Activated T-helper 1 cell treated with anti-CD3 and anti-CD28 coated beads, Interleukin-2, amount 50 U/mL, for 16 hours (primary cell): ENCODE data around the gene INHBE.
"Not testable (repeated sequence)": the region's sequence is repeated elsewhere in the genome, so short reads cannot be mapped to it uniquely, and the experiment has no call there.

Experiments
- DNase-seq, 2 donors: peaks; one replicate each; pipeline ENCODE4 v3.0.0-alpha.2; 2020; ENCODE audit warnings: low read depth in 1 of 2, low spot score in 1 of 2

INHBE gene

GRCh38 chr12:57475271-57476161 lies 20.4 kb downstream of the INHBE start:
- DNase-seq: no peak

DNA sequence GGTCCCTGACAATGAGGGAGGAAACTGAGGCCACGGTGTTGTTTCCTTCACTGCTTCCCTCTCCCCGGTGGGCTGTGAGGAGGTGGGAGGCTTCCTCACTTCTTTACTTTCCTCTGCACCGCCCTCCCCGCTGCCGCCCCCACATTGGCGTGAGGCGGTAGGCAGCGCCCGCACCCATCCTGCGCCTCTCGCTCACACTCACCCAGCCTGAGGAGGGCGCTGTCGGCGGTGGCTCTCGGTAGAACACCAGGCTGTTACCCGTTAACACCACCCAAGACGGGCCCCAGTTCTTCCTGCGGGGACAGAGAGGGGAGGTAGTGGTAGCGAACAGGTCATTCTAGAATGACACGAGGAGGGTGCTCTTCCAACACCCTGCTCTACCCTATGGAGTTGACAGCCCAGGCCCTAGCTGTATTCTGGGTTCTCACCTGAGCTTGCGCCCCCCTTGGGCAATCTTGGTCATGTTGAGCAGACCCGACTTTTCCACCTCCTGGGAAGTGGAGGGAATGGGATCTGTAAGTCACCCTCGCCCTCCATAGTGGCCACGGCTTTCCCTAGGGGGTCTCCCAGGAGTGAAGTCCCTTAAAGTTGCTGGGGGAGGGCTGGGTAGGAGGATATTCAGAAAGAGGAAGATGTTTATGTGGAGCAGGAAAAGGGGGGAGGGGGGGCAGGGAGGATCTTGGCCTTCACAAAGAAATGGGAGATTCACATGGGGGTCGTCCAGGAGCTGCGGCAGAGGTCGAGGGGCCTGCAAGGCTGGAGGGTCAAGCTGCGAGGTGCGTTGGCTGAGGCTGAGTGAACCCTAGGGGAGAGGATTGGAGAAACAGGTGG lies 21.3 kb downstream of the INHBE start:
- peak in 1 of 2 donors; percentile 56 for DNase-seq

GRCh38 chr12:57476993-57477709 lies 22.0 kb downstream of the INHBE start:
- no peak for DNase-seq

GRCh38 chr12:57477710-57478681 lies 22.9 kb downstream of the INHBE start:
- DNase-seq: no peak

DNA sequence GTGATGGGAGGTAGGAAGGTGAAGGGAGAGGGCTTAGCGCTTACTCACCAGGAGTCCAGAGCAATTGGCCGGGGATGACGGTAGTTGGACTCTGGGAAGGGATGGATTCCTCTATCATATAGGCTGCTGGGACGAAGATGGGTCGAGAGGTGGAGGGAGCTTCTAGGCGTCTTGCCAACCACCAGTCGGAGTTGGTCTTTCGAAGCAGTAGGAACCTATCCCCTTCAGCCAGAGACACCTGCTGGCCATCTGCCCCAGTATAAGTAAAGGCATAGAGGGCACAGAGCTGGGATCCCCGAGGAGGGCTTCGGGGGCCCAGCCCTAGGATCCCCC lies 23.9 kb downstream of the INHBE start:
- no peak for DNase-seq

DNA sequence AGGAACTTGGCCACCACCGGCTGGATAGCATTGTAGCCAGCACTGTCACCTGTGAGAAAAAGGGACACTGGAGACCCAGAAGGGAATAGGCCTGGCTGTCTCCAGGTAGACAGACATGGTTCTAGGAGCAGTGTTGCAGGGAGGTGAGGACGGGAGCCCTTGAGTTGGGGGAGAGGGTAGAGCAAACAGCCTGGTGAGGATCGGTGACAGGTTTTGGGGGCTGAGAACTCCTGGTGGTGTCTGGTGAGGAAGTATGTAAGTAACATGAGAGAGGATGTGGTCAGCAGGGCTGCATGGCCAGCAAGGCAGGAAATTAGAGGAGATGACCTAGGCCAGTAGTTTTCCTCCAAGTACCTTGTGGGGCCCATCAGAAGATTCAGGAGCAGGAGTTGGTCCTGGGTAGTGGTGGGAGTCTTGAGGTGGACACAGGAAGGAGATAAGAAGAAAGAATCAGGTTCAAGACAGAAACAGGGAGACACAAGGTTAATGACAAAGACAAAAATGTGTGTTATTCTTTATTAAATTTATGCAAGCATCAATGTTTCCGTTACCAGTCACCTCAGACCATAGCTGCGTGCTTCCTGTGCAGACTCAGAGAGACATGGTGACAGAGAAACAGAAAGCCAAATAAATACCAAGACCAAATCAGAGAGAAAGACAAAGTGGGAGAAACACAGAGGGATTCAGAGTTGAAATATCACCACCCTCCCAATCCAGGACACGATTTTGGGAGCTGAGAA lies 24.4 kb downstream of the INHBE start, which contains the start of gene ARHGAP9:
Gene ARHGAP9, minus strand, starts transcription at position 491 of the 740 bp plus-strand sequence. Its CDS starts 460 bp downstream, at position 31.
- no peak for DNase-seq

DNA sequence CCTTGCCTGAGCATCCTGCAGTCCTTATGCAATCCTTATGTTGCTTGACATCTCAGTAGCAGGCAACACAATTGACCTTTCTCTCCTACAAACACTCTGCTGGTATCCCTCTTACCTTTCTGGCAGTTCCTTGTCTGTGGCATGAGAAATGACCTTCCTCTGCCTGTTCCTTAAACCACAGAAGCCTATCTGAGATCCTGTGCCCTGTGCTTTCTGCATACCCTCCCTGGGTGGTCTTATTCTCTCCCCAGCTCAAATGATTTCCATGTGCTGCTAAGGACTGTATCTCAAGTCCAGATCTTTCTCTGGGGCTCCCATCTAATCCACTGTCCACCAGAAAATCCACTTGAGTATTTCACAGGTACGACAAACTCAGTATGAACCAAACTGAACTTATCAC lies 26.6 kb downstream of the INHBE start:
- DNase-seq: no peak

DNA sequence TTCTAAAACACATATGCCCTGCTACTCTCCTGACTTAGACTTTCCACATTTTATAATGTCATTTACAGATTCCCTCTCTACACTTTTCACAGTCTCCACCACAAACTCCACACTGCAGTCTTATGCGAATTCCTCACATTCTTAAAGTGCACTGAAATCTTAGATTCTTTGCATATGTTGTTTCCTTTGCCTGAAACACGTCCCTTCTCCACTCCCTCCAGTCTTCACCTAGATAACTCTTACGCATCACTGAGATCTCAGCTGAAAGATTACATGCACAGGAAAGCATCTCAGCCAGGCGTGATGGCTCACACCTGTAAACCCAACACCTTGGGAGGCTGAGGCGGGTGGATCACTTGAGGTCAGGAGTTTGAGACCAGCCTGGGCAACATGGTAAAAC lies 28.4 kb downstream of the INHBE start:
- DNase-seq: no peak

DNA sequence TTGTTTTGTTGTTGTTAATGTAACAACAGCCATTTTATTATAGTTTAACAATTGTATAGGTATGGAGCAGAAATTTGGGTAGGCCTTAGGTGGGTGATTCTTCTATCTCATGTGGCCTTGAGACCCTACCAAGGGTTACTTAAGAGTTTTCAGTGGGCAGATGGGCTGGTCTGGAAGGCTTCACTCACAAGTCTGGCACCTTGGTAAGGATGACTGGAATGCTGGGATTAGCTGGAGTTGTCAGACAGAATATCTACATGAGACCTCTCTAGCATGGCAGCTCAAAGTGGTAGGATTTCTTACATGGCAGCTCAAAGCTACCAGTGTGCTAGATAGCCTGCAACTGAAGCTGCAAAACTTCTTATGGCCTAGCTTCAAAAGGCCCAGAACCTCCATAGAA lies 30.6 kb downstream of the INHBE start:
- no peak for DNase-seq

DNA sequence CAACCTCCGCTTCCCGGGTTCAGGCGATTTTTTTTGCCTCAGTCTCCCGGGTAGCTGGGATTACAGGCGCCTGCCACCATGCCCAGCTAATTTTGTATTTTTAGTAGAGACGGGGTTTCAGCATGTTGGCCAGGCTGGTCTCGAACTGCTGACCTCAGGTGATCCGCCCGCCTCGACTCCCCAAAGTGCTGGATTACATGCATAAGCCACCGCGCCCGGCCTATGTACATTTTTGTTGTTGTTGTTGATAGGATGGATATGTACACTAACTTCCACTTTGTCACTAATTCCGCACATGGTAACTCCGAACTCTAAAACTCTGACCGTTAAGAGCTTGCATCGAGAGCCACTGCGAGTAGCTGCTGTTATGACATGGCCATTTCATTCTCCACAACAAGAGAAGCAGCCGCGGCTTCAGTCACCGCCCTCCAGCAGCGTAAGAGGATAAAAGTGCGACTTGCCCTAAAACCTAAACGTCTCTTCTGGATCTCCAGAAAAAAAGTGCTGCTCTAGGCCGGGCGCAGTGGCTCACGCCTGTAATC lies 32.0 kb downstream of the INHBE start:
- no peak for DNase-seq

- peak; percentile 79 to 89 for DNase-seq
Measured at GRCh38 chr12:57487597-57488401, 32.7 kb downstream of the INHBE start, which contains the start of gene MARS1. Gene MARS1, plus strand, starts transcription at chr12:57488068. Its CDS starts 23 bp downstream, at chr12:57488091.

- DNase-seq: no peak
Measured at GRCh38 chr12:57488402-57489156, 33.5 kb downstream of the INHBE start.

- no peak for DNase-seq
Measured at GRCh38 chr12:57489157-57489641, 34.1 kb downstream of the INHBE start.

DNA sequence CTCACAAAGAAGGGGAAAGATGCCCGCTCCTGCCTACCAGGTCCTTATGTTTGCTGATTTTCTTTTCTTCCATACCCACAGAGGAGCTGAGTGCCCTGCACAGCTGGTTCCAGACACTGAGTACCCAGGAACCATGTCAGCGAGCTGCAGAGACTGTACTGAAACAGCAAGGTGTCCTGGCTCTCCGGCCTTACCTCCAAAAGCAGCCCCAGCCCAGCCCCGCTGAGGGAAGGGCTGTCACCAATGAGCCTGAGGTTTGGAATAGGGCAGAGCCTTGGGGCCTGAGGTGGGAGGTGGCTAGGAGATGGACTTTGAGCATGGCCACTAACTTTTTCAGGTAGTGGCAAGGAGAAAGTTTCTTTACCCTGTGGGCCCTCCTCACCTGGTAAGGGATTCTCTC lies 35.0 kb downstream of the INHBE start:
- no peak for DNase-seq

DNA sequence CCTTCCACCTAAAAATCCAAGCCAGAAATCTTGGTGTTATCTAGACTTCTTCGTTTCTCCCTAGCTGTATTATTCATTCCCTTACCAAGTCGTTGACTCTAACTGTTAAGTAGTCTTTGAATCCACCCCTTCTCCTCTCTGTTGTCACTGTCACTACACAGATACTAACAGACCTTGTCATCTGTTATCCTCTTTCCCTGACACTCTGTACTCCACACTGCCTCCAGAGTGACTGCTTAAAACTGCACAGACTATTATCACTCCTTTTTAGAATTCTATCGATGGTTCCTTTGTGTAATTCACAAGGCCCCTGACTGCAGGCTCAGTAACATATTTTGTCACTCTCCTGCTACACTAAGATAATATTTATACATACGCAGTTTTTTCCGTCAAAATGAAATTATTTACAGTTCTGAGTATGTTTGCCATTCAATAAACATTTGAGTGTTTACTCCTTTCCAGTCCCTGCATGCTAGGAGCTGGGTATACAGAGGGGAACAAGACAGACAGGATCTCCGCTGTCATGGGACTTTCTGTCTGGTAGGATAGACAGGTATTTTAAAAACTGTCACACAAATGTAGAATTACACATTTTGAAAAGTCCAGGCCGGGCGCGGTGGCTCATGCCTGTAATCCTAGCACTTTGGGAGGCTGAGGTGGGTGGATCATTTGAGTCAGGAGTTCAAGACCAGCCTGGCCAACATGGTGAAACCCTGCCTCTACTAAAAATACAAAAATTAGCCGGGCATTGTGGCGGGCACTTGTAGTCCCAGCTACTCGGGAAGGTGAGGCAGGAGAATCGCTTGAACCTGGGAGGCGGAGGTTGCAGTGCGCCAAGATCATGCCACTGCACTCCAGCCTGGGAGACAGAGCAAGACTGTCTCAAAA lies 36.5 kb downstream of the INHBE start:
- no peak for DNase-seq

DNA sequence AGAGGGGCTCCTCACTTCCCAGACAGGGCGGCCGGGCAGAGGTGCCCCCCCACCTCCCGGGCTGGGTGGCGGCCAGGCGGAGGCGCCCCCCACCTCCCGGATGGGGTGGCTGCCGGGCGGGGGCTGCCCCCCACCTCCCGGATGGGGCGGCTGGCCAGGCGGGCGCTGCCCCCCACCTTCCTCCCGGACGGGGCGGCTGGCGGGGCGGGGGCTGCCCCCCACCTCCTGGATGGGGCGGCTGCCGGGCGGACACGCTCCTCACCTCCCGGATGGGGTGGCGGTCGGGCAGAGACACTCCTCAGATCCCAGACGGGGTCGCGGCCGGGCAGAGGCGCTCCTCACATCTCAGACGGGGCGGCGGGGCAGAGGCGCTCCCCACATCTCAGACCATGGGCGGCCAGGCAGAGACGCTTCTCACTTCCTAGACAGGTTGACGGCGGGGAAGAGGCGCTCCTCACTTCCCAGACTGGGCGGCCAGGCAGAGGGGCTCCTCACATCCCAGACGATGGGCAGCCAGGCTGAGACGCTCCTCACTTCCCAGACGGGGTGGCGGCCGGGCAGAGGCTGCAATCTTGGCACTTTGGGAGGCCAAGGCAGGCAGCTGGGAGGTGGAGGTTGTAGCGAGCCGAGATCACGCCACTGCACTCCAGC lies 40.1 kb downstream of the INHBE start:
- DNase-seq: not testable (repeated sequence)
